Stimulated activated CD8-positive, alpha-beta memory T cell treated with anti-CD3 and anti-CD28 coated beads, Interleukin-15, amount 100 ng/mL, for 48 hours (primary cell): ENCODE data around the gene SV2C.

Source experiments
- DNase-seq, 2 donors: peaks; one replicate each; pipeline ENCODE4 v3.0.0-alpha.2; 2020; ENCODE audit warnings: low read depth in 2 of 2

The SV2C gene

DNA sequence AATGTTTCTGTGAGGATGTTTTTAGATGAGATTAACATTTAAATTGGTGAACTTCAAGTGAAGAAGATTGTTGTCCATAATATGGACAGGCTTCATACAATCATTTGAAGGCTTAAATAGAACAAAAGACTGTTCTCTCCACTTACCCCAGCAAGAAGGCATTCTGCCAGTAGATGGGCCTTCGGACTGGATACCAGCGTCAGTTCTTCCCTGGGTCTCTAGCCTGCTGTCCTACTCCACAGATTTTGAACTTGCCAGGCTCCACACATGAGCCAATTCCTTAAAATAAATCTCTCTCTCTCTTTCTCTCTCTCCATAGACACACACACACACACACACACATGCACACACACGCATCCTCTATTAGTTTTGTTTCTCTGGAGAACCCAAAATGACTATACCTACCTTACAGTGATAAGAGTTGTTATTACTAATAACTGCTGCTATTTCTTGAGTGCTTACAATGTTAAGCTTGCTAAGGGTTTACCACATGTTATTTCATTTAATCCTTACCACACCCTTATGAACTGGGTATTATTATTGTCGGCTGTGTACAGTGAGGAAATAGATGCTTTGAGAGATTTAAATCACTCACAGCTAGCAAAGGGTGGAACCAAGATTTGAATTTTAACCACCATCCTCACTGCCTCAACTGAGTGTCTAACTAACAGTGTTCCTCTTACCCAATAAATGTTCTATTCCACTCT is 300.1 kb downstream of the SV2C start:
- no peak for DNase-seq

GRCh38 chr5:76384189-76384588 is 301.0 kb downstream of the SV2C start:
- DNase-seq = no peak

- DNase-seq = no peak
Observed at GRCh38 chr5:76384705-76385104, 301.5 kb downstream of the SV2C start.

DNA sequence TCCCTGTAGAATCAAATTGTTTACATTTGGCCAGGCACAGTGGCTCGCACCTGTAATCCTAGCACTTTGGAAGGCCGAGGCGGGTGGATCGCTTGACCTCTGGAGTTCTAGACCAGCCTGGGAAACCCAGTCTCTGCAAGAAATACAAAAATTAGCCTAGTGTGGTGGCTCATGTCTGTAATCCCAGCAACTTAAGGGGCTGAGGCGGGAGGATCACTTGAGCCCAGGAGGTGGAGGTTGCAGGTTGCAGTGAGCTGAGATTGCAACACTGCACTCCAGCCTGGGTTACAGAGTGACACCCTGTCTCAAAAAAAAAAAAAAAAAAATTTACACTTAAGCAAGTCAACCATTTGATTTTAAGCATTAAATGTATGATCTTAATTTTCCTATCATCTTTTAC is 302.4 kb downstream of the SV2C start:
- DNase-seq = no peak

- DNase-seq = no peak
Observed at GRCh38 chr5:76386360-76386759, 303.2 kb downstream of the SV2C start.

GRCh38 chr5:76388236-76388635 is 305.1 kb downstream of the SV2C start:
- no peak for DNase-seq

DNA sequence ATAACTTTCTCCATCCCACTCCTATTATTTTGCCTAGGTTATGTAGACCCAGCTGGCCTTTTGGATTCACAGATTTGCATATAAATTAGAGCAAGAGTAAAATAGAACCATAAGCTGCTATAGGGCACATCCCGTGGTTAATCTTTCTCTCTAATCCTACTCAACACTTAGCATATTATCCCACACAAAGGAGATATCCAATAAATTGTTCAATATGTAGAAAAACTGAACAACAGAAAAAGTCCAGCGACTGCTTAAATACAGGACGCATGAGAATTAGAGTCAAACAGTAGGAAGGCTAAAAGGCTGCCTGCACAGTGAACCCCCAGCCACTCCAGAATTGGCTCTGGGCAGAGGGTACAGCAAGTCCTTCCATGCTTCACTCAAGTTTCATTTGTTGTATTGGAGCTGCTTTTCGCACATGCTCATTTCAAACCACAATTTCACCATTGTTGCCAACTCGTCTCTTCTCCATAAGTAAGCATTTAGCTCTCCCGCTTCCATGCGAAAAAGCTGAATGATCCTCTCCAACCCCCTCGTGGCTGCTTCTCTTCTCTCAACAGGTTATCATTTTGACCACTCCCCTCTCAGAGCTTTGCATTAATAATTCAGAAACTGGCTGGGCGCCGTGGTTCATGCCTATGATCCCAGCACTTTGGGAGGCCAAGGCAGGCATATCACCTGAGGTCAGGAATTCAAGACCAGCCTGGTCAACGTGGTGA is 305.8 kb downstream of the SV2C start:
- DNase-seq = no peak

DNA sequence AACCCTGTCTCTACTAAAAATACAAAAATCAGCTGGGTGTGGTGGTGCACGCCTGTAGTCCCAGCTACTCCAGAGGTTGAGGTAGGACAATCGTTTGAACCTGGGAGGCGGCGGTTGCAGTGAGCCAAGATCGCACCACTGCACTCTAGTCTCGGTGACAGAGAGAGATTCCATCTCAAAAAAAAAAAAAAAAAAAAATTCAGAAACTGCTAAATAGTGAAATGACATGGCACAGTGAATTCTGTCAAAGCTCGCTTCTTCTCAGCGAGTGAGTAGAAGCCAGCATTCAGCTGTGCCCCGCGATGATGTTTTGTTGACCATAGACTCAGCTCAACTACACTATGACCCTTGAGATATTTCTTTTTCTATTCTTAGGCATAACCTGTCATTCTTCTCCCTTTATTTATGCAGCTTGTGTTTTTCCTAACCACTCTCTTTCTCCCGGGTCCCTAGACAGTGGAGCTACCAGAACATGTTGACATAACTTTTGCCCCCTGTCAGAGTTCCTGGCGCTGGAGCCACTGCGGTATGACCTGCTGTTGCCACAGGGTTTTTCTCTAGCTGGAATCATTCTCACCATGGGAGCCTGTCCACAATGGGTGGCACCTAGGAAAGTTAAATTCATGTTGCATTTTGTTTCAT is 306.5 kb downstream of the SV2C start:
- no peak for DNase-seq

- DNase-seq = no peak
Observed at GRCh38 chr5:76391014-76391413, 307.8 kb downstream of the SV2C start.

DNA sequence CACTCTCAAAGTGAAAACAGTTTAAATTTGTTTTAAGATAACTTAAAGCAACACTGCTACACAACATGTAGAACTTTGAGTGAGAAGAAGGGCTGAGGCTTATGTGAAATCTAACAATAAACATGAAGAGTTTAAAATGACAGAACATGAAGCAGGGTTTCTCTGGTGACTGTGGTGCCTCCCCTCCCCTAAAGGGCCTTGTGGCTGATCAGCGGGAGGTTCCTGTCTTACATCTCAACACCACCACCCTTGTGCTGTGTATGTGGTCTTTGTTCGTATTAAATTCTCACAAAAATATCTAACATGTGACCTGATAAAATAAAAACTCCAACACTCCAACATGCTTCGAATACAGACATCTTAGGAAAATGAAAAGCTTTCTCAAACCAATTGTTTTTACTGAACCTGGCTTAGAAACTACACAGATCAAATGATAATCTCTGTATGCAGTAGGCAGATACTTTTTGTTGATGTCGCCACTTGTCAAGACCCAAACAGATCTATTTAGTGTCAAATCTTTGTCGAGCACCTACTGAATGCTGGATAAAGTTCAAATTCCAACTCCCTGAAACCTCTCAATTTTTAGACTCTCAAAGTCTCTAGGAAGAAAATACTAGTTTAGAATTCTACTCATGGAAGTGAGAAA is 310.0 kb downstream of the SV2C start:
- no peak for DNase-seq

DNA sequence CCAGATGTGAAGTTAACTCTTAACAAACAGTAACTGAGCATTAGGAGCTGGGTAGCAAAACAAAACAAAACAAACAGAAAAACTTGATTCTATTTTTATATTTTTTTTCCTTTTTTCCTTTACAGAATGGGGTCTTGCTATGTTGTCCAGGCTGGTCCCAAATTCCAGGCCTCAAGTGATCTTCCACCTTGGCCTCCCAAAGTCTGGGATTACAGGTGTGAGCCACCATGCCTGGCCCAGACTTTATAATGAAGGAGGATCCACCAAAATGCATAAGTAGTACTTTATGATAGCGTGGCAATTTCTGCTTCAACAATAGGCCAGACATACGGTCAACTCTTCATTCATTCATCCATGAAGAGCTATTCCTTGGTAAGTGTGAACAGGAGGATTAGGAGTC is 314.0 kb downstream of the SV2C start:
- no peak for DNase-seq

DNA sequence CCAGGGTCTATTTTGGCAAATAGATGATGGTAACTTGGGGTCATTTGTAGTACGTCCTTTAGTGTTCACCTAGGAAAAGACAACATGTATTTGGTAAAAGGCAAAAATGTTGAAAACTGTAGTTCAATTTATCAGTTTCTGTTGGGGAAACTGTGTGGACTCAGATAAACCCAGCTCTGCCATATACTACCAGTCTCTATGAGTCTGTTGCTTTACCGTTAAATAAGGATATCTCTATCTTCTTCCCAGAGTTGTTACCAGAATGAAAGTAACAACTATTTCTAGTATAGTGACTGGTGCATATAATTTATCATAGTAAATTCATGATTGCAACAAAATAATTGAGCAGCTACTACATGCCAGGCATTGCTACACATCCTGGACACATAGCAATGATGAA is 316.1 kb downstream of the SV2C start:
- no peak for DNase-seq

DNA sequence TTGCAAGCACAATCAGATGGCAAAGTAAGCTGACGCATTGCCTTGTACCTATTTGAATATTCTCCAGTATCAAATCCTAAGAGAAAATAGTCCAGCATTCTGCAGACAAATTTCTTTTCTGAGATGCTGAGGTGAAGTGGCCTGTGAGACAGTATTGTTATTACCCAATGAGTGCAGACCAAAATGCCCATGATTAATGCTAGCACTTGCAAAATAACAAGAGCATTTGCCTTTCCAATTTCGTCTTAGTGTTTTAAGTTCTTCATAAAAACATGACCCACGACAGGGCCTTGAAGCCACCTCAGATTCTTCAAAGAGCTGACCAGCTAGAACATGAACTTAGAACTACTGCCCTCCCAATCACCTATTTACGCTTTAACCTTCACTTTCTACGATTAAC is 317.3 kb downstream of the SV2C start:
- no peak for DNase-seq

GRCh38 chr5:76401801-76402250 is 318.6 kb downstream of the SV2C start:
- DNase-seq = peak in 1 of 2 donors; percentile 17

- DNase-seq = peak; percentile 80 to 81
Observed at GRCh38 chr5:76402251-76402885, 319.2 kb downstream of the SV2C start.

GRCh38 chr5:76402886-76403765 is 319.9 kb downstream of the SV2C start, which contains the start of gene IQGAP2:
IQGAP2 (plus strand) TSS chr5:76403285; CDS start chr5:76403546, 261 bp downstream.
- peak; percentile 78 to 79 for DNase-seq
